Stimulated activated CD4-positive, alpha-beta T cell treated with anti-CD3 and anti-CD28 coated beads, TNF-alpha, amount 100 ng/mL, for 48 hours (primary cell): ENCODE results near the gene NPAS3.
A peak's percentile ranks its signal among the peaks of the same experiment; 100 is the strongest.

Experiments used
- DNase-seq, 3 donors: peaks; one replicate each; pipeline ENCODE4 v3.0.0-alpha.2; 2020; ENCODE audit warnings: low read depth in 3 of 3

NPAS3 gene

GRCh38 chr14:33441633-33442032, 503.0 kb downstream of the NPAS3 start:
- DNase-seq, result no peak

- DNase-seq, result no peak
Measured at GRCh38 chr14:33444136-33444535, 505.5 kb downstream of the NPAS3 start.

- no peak for DNase-seq
Measured at GRCh38 chr14:33449268-33449667, 510.6 kb downstream of the NPAS3 start.

- no peak for DNase-seq
Measured at GRCh38 chr14:33449703-33450395, 511.2 kb downstream of the NPAS3 start.

- no peak for DNase-seq
Measured at GRCh38 chr14:33450416-33450815, 511.7 kb downstream of the NPAS3 start.

GRCh38 chr14:33451211-33451610, 512.5 kb downstream of the NPAS3 start:
- DNase-seq, result no peak

GRCh38 chr14:33452995-33453394, 514.3 kb downstream of the NPAS3 start:
- DNase-seq, result no peak

GRCh38 chr14:33454022-33454595, 515.4 kb downstream of the NPAS3 start:
- no peak for DNase-seq

- DNase-seq, result no peak
Measured at GRCh38 chr14:33454707-33455106, 516.0 kb downstream of the NPAS3 start.

GRCh38 chr14:33455654-33456345, 517.1 kb downstream of the NPAS3 start:
- DNase-seq, result no peak

GRCh38 chr14:33457021-33457420, 518.3 kb downstream of the NPAS3 start:
- DNase-seq, result no peak

GRCh38 chr14:33457617-33458016, 518.9 kb downstream of the NPAS3 start:
- DNase-seq, result no peak

- DNase-seq, result no peak
Measured at GRCh38 chr14:33460164-33460563, 521.5 kb downstream of the NPAS3 start.

- DNase-seq, result no peak
Measured at GRCh38 chr14:33461036-33461435, 522.4 kb downstream of the NPAS3 start.

- DNase-seq, result no peak
Measured at GRCh38 chr14:33463731-33464130, 525.1 kb downstream of the NPAS3 start.

- no peak for DNase-seq
Measured at GRCh38 chr14:33464254-33464962, 525.7 kb downstream of the NPAS3 start.

- no peak for DNase-seq
Measured at GRCh38 chr14:33465846-33466700, 527.4 kb downstream of the NPAS3 start.

GRCh38 chr14:33467971-33468370, 529.3 kb downstream of the NPAS3 start:
- DNase-seq, result no peak

- DNase-seq, result no peak
Measured at GRCh38 chr14:33469898-33470297, 531.2 kb downstream of the NPAS3 start.

- no peak for DNase-seq
Measured at GRCh38 chr14:33471776-33472175, 533.1 kb downstream of the NPAS3 start.

- peak in 1 of 3 donors; percentile 1 for DNase-seq
Measured at GRCh38 chr14:33475623-33476022, 536.9 kb downstream of the NPAS3 start.

- no peak for DNase-seq
Measured at GRCh38 chr14:33477797-33478196, 539.1 kb downstream of the NPAS3 start.
